ENCODE measurements around the gene SYNGR1. TPM values are rescaled to one million over a fixed set of nuclear protein-coding genes. Genes with fewer than 3 reads are reported as not detected.

The SYNGR1 gene, protein sequence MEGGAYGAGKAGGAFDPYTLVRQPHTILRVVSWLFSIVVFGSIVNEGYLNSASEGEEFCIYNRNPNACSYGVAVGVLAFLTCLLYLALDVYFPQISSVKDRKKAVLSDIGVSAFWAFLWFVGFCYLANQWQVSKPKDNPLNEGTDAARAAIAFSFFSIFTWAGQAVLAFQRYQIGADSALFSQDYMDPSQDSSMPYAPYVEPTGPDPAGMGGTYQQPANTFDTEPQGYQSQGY
- total RNA-seq, result 3.1 and 16.2 TPM in 2 replicates

DNA sequence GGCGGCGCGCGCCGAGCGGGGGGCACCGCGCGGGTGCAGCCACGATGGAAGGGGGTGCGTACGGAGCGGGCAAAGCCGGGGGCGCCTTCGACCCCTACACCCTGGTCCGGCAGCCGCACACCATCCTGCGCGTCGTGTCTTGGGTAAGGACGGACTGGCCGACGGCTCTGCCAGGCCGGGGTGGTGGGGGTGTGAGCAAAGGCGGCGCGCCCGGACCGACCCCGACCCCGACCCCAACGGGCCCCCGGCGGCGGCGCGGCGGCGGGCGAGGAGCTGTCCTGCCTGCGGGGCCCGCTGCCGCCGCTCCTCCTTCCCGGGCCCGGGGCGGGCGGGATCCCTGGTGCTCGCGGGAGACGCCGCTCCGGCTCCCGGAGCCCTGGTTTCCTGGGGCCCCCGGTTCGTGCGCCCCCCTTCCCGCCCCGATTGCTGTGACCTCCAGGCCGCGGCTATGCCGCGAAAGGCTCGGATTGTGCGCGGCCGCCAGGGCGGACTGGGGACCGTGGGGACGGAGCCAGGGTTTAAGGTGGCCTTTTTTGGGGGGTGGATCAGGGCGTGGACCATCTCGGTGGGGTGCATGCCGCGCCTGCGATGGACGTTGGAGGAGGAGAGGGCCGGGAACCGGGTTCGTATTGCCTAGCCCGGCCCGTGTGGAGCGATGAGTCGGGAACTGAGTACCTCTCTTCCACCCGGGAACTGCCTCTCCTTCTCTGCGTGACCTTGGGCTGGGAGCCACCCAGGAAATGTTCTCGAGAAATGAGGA lies at the start of gene SYNGR1:
TSS of gene SYNGR1 (plus strand) at position 25 of the 760 bp plus-strand sequence. CDS start at position 45, 20 bp downstream.

DNA sequence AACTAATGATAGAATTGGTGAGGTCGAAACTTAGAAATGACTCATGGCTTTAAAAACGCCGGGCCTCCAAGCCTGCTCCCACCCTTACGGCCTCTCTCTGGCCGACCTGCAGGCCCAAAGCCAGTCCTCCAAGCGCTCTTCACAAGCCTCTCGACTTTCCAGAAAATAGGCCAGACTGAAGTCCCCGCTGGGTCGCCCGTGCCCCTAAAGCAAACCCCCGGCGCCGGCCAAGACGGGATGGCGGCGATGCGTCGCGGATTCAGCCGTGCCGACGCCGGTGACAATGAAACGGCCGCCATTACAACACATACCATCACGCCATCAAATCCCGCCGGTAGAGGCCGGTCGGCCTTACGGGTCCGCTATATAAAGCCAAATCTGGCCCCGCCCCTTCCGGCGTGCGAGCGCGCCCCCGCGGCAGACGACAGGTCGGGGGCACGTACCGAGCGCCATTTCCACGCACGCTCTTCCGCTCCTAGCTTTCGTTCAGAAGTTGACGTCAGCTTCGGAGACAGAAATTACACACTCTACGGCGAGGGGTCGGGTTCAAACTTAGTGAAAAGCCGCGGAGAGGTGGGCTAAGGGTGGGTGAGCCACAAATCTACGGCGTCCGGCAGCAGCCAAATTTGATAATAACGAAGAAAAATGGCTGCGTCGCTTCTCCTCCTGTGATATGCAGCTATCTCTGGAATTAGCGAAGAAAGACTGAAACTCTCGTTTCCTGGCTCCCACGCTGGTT lies 30.3 kb upstream of the SYNGR1 start, which contains the start of gene RPL3:
TSS of gene RPL3 (minus strand) at position 340 of the 739 bp plus-strand sequence. CDS start at position 314, 26 bp downstream.

Other genes starting within 250 kb of the SYNGR1 start
- 9.9 and 12.2 TPM in 2 replicates for gene CBX7, start 197.3 kb upstream of the SYNGR1 start, total RNA-seq
- 0.29 TPM in 1 of 2 replicates, not detected in the other for gene PDGFB, start 105.0 kb upstream of the SYNGR1 start, total RNA-seq
- 2,152 and 2,558 TPM in 2 replicates for gene RPL3, start 30.4 kb upstream of the SYNGR1 start, total RNA-seq
- 18.2 and 23.0 TPM in 2 replicates for gene TAB1, start 49.8 kb downstream of the SYNGR1 start, total RNA-seq
- not detected in 2 replicates for gene MGAT3, start 107.0 kb downstream of the SYNGR1 start, total RNA-seq
- 22.3 and 26.8 TPM in 2 replicates for gene MIEF1, start 152.3 kb downstream of the SYNGR1 start, total RNA-seq
- gene ATF4, start 170.6 kb downstream of the SYNGR1 start, total RNA-seq, result 214 and 296 TPM in 2 replicates
- 45.0 and 60.1 TPM in 2 replicates for gene RPS19BP1, start 182.8 kb downstream of the SYNGR1 start, total RNA-seq
- under 0.01 TPM in 1 of 2 replicates, not detected in the other for gene CACNA1I, start 220.8 kb downstream of the SYNGR1 start, total RNA-seq

All from smooth muscle cell of trachea (primary cell).